ENCODE measurements around the gene ZNF69. TPM values are rescaled to one million over a fixed set of nuclear protein-coding genes. Genes with fewer than 3 reads are reported as not detected.
A peak's percentile ranks its signal among the peaks of the same experiment; 100 is the strongest.
"Not testable (repeated sequence)": the region's sequence is repeated elsewhere in the genome, so short reads cannot be mapped to it uniquely, and the experiment has no call there.

Gene ZNF69
- total RNA-seq, 1 experiment from 2014 or later: not detected

DNA sequence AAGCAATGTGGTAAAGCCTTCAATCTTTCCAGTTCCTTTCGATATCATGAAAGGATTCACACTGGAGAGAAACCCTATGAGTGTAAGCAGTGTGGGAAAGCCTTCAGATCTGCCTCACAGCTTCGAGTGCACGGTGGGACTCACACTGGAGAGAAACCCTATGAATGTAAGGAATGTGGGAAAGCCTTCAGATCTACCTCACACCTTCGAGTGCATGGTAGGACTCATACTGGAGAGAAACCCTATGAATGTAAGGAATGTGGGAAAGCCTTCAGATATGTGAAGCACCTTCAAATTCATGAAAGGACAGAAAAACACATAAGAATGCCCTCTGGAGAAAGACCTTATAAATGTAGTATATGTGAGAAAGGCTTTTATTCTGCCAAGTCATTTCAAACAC, 61.6 kb downstream of the ZNF69 start:
- Histone ChIP-seq H3K4me2 (ENCODE audit: low read length) (no peak overlapping the region), H3K9me2 (ENCODE audit: insufficient read depth) (no peaks in the 10 kb centered on the region), H3K9ac (ENCODE audit: low read length) (no peak overlapping the region), H3K36me3 (ENCODE audit: control insufficient read depth in 1 of 2, insufficient read depth in 2 of 2, low read length in 2 of 2) (peaks cover 15 to 45% of the 10 kb centered on the region in 2 experiments), H3K4me3 (replicated peaks in 1 of 2; ENCODE audit: low read depth in 1 of 2, low read length in 2 of 2) (no peak overlapping the region), H2AFZ (ENCODE audit: low read depth, low read length, poor library complexity, severe bottlenecking) (no peak overlapping the region), H3K79me2 (ENCODE audit: insufficient read depth, low read length) (0 out of 2 replicates have a peak, but pooled peaks cover 8% of the 10 kb centered on the region), H3K27ac (ENCODE audit: low read depth, low read length) (no peak overlapping the region), H3K4me1 (ENCODE audit: control insufficient read depth in 1 of 2, insufficient read depth in 2 of 2, low read length in 2 of 2) (no peaks in the 10 kb centered on the region), H3K9me3 (ENCODE audit: control insufficient read depth in 1 of 2, insufficient read depth in 1 of 2, low read depth in 1 of 2, low read length in 2 of 2) (peaks cover 65 to 72% of the 10 kb centered on the region in 2 experiments; a peak in 3 of 4 replicates), H3K27me3 (ENCODE audit: insufficient read depth, low read length) (no peaks in the 10 kb centered on the region), H4K20me1 (ENCODE audit: insufficient read depth) (no peaks in the 10 kb centered on the region)
- POLR2A ChIA-PET: no interaction called here
- no TSS peak for BruUV-seq (replicated peaks)
- TF ChIP-seq CBX3 (IDR thresholded peaks at IDR 0.05; ENCODE audit: low read depth) (peak; percentile 45; the same call in 1 of the 2 replicates), POLR2A (IDR thresholded peaks at IDR 0.05; ENCODE audit: borderline replicate concordance, extremely low read depth, insufficient read depth, insufficient read length) (no peak), FOSL1 (IDR thresholded peaks at IDR 0.05; ENCODE audit: low read depth) (no peak)
- CTCF ChIA-PET: no interaction called here
- DNase-seq (ENCODE audit: low read depth, low spot score): no peak
- ATAC-seq: no peak
- intact Hi-C loops (cut with micrococcal nuclease): no loop called here
- RAD21 ChIA-PET (ENCODE audit: low non-redundant PET in 1 of 2, low total read pairs in 2 of 2, uncharacterized antibody in 2 of 2, unreplicated experiment in 2 of 2): no interaction called here

DNA sequence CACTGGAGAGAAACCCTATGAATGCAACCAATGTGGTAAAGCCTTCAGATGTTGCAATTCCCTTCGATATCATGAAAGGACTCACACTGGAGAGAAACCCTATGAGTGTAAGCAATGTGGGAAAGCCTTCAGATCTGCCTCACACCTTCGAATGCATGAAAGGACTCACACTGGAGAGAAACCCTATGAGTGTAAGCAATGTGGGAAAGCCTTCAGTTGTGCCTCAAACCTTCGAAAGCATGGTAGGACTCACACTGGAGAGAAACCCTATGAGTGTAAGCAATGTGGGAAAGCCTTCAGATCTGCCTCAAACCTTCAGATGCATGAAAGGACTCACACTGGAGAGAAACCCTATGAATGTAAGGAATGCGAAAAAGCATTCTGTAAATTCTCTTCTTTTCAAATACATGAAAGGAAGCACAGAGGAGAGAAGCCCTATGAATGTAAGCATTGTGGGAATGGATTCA, 62.1 kb downstream of the ZNF69 start:
- Histone ChIP-seq H3K9me3 (ENCODE audit: control insufficient read depth in 1 of 2, insufficient read depth in 1 of 2, low read depth in 1 of 2, low read length in 2 of 2) (peaks cover 61 to 69% of the 10 kb centered on the region in 2 experiments; a peak in 3 of 4 replicates), H3K36me3 (ENCODE audit: control insufficient read depth in 1 of 2, insufficient read depth in 2 of 2, low read length in 2 of 2) (peaks cover 15 to 45% of the 10 kb centered on the region in 2 experiments)
- H3K4me1 ChIP-seq (ENCODE audit: control insufficient read depth in 1 of 2, insufficient read depth in 2 of 2, low read length in 2 of 2); H3K27ac ChIP-seq (ENCODE audit: low read depth, low read length); CTCF ChIA-PET; H3K9me2 ChIP-seq (ENCODE audit: insufficient read depth); DNase-seq (ENCODE audit: low read depth, low spot score); intact Hi-C loops (cut with micrococcal nuclease); H3K27me3 ChIP-seq (ENCODE audit: insufficient read depth, low read length); ATAC-seq; BruUV-seq (replicated peaks); H3K79me2 ChIP-seq (ENCODE audit: insufficient read depth, low read length); POLR2A ChIA-PET; H4K20me1 ChIP-seq (ENCODE audit: insufficient read depth); H3K4me3 ChIP-seq (replicated peaks in 1 of 2; ENCODE audit: low read depth in 1 of 2, low read length in 2 of 2); RAD21 ChIA-PET (ENCODE audit: low non-redundant PET in 1 of 2, low total read pairs in 2 of 2, uncharacterized antibody in 2 of 2, unreplicated experiment in 2 of 2); H3K9ac ChIP-seq (ENCODE audit: low read length); H3K4me2 ChIP-seq (ENCODE audit: low read length); H2AFZ ChIP-seq (ENCODE audit: low read depth, low read length, poor library complexity, severe bottlenecking): not testable (repeated sequence)
- peak; percentile 54; the same call in 1 of the 2 replicates for TF ChIP-seq ZNF274 (IDR thresholded peaks at IDR 0.05; ENCODE audit: low read depth, low read length)
